ENCODE results near the gene OSGIN1.

- no peak for TF ChIP-seq CTCF (IDR thresholded peaks at IDR 0.05)
- TF ChIP-seq POLR2A (IDR thresholded peaks at IDR 0.05): no peak
Observed at GRCh38 chr16:83907631-83908250, 45.3 kb upstream of the OSGIN1 start.

Measured in right lobe of liver (tissue), 4 donors.